GM12878 (cell line): ENCODE data around the gene SSRP1. TPM values are rescaled to one million over a fixed set of nuclear protein-coding genes. Genes with fewer than 3 reads are reported as not detected.

Source experiments
- ATAC-seq: fragments of 200-7000 bp; cut with Tn5 transposase; 3 replicates; pipeline ENCODE4 v1.9.1; 2020; ENCODE audit warnings: mild to moderate bottlenecking, moderate library complexity
- BruUV-seq: library from RNA; stranded (reverse); fragments of 400-500 nt; replicated peaks from 2 replicates; lab custom pipeline; 2021; lab: Mats Ljungman, UMichigan
- CTCF ChIA-PET: fragments of 300-600 bp; sonication (Branson Sonifier 250); formaldehyde crosslinking; extraction: SDS; loops from one replicate; lab custom pipeline; 2021; ENCODE audit warnings: inconsistent platforms; lab: Yijun Ruan, JAX
- POLR2A ChIA-PET: fragments of 350-600 bp; formaldehyde crosslinking; extraction: SDS; loops from one replicate; lab custom pipeline; 2021; ENCODE audit warnings: inconsistent platforms; lab: Charles Lee
- RAD21 ChIA-PET: fragments of 300-600 bp; sonication (Branson Sonifier 250); formaldehyde crosslinking; loops from one replicate; lab custom pipeline; 2023; ENCODE audit warnings: antibody characterized with exemption; ENCODE audit not compliant: unreplicated experiment; lab: Charles Lee
- SMC1A ChIA-PET: fragments of 300-600 bp; sonication (Branson Sonifier 250); formaldehyde crosslinking; loops from one replicate; lab custom pipeline; 2023; ENCODE audit not compliant: unreplicated experiment, uncharacterized antibody; lab: Charles Lee
- DNase-seq: peaks from one replicate; pipeline ENCODE4 v3.0.0-alpha.2; 2011; ENCODE audit warnings: low read depth, low spot score
- FAIRE-seq: peaks from 3 replicates; lab custom pipeline; 2011; peaks lifted over from hg19 to GRCh38; lab: Jason Lieb, UNC
- H2AFZ ChIP-seq: 2 replicates; pipeline ENCODE4 v1.6.0; 2011; ENCODE audit warnings: low read depth, low read length, control low read depth; ENCODE audit not compliant: control insufficient read depth
- H3K27ac ChIP-seq: 2 replicates; pipeline ENCODE4 v1.5.1; 2011; ENCODE audit warnings: control low read depth; ENCODE audit not compliant: control insufficient read depth, insufficient read depth
- H3K27me3 ChIP-seq, 2 experiments: replicated peaks in 1 of 2; 2 replicates each; pipeline versions ENCODE4 v1.6.0 to v1.6.1; 2011; ENCODE audit warnings: low read length in 1 of 2; ENCODE audit not compliant: control insufficient read depth in 2 of 2, insufficient read depth in 2 of 2
- H3K36me3 ChIP-seq, 2 experiments: 2 replicates each; pipeline ENCODE4 v1.5.1; 2011; ENCODE audit warnings: low read length in 1 of 2; ENCODE audit not compliant: control insufficient read depth in 2 of 2, insufficient read depth in 2 of 2
- H3K4me1 ChIP-seq: 2 replicates; pipeline ENCODE4 v1.6.1; 2011; ENCODE audit warnings: mild to moderate bottlenecking, low read length, moderate library complexity, mixed read lengths; ENCODE audit not compliant: control insufficient read depth, insufficient read depth
- H3K4me2 ChIP-seq: 2 replicates; pipeline ENCODE4 v1.6.0; 2011; ENCODE audit warnings: control low read depth; ENCODE audit not compliant: control insufficient read depth, insufficient read depth
- H3K4me3 ChIP-seq: fragments of 200-600 bp; sonication (generic); 2 replicates; pipeline ENCODE4 v1.5.1; 2016
- H3K79me2 ChIP-seq: 2 replicates; pipeline ENCODE4 v1.6.0; 2011; ENCODE audit warnings: low read length; ENCODE audit not compliant: control insufficient read depth, insufficient read depth
- H3K9ac ChIP-seq: 2 replicates; pipeline ENCODE4 v1.8.0; 2011; ENCODE audit warnings: low read length, control low read depth, mixed read lengths; ENCODE audit not compliant: control insufficient read depth, insufficient read depth
- H3K9me3 ChIP-seq: replicated peaks from 3 replicates; pipeline ENCODE4 v1.5.1; 2011; ENCODE audit warnings: mild to moderate bottlenecking, low read length; ENCODE audit not compliant: control insufficient read depth, insufficient read depth
- H4K20me1 ChIP-seq: 2 replicates; pipeline ENCODE4 v1.6.0; 2011; ENCODE audit not compliant: control insufficient read depth, insufficient read depth
- ATF7 ChIP-seq: fragments of 450-650 bp; IDR thresholded peaks from 2 replicates; pipeline ENCODE4 v1.6.1; 2016; ENCODE audit warnings: low read depth, mild to moderate bottlenecking
- CHD2 ChIP-seq: IDR thresholded peaks from 2 replicates; pipeline ENCODE4 v1.6.1; 2011; ENCODE audit warnings: low read depth, low read length, improper control_type of control experiment, borderline replicate concordance
- ETV6 ChIP-seq, 2 experiments: fragments of 450-650 bp in 1 of 2; IDR thresholded peaks in 1 of 2; conservative IDR thresholded peaks in 1 of 2; 2 replicates each; pipeline ENCODE4 v1.6.1; 2014; ENCODE audit warnings: antibody characterized with exemption in 1 of 2, borderline replicate concordance in 1 of 2, low read depth in 1 of 2, mild to moderate bottlenecking in 1 of 2, moderate library complexity in 1 of 2
- EZH2 ChIP-seq: IDR thresholded peaks from 2 replicates; pipeline ENCODE4 v1.6.1; 2012; ENCODE audit warnings: low read depth, mild to moderate bottlenecking, control low read depth, inconsistent platforms, low read length, borderline replicate concordance; ENCODE audit not compliant: control insufficient read depth
- HDGF ChIP-seq: fragments of 450-650 bp; IDR thresholded peaks from 2 replicates; pipeline ENCODE4 v1.6.1; 2016; ENCODE audit warnings: antibody characterized with exemption
- IRF3 ChIP-seq: fragments of 450-650 bp; IDR thresholded peaks from 2 replicates; pipeline ENCODE4 v1.6.1; 2014; ENCODE audit warnings: mild to moderate bottlenecking
- JUND ChIP-seq: IDR thresholded peaks from 2 replicates; pipeline ENCODE4 v1.6.1; 2012; ENCODE audit warnings: low read depth, mild to moderate bottlenecking, low read length, improper control_type of control experiment, moderate library complexity
- KLF5 ChIP-seq: fragments of 450-650 bp; IDR thresholded peaks from 2 replicates; pipeline ENCODE4 v1.6.1; 2014; ENCODE audit warnings: mild to moderate bottlenecking; ENCODE audit not compliant: partially characterized antibody
- MYC ChIP-seq: IDR thresholded peaks from 2 replicates; pipeline ENCODE4 v1.6.1; 2011; ENCODE audit warnings: mild to moderate bottlenecking, low read length, moderate library complexity, inconsistent platforms; ENCODE audit not compliant: insufficient read depth, insufficient replicate concordance, insufficient read length, severe bottlenecking
- POU2F2 ChIP-seq: IDR thresholded peaks from 3 replicates; pipeline ENCODE4 v1.6.1; 2011; ENCODE audit warnings: low read depth, mild to moderate bottlenecking, low read length, borderline replicate concordance
- RBBP5 ChIP-seq: fragments of 200-600 bp; sonication (generic); conservative IDR thresholded peaks from 2 replicates; pipeline ENCODE4 v1.6.1; 2016
- SMARCA5 ChIP-seq: fragments of 450-650 bp; IDR thresholded peaks from 2 replicates; pipeline ENCODE4 v1.6.1; 2017; ENCODE audit warnings: mild to moderate bottlenecking
- SUPT20H ChIP-seq: IDR thresholded peaks from 2 replicates; pipeline ENCODE4 v1.6.1; 2011; ENCODE audit warnings: low read depth, mild to moderate bottlenecking, low read length, moderate library complexity, borderline replicate concordance; ENCODE audit not compliant: control insufficient read depth
- SUZ12 ChIP-seq: fragments of 200-600 bp; sonication (generic); IDR thresholded peaks from one replicate; pipeline ENCODE4 v1.6.1; 2018; ENCODE audit warnings: antibody characterized with exemption, mild to moderate bottlenecking; ENCODE audit not compliant: unreplicated experiment
- WGBS: methylation state at CpG from one replicate; pipeline ENCODE4 v1.1.6; 2016; ENCODE audit warnings: low lambda C conversion rate; ENCODE audit not compliant: insufficient replicate concordance, insufficient coverage; ENCODE audit errors: missing lambda C conversion rate; 5-methylcytosine and 5-hydroxymethylcytosine counted together
- in situ Hi-C: fragments of 300-500 bp; cut with MboI; formaldehyde crosslinking; loops from 9 replicates; pipeline ENCODE4 v1.14.3; 2018; ENCODE audit warnings: mixed read lengths
- intact Hi-C: fragments of 100-400 bp; cut with micrococcal nuclease; formaldehyde crosslinking; loops from one replicate; pipeline ENCODE4 v1.14.2; 2022; ENCODE audit not compliant: unreplicated experiment
- polyA plus RNA-seq, 11 experiments: library from polyadenylated mRNA; depleted of rRNA in 4 of 11; unstranded in 6 of 11; stranded (reverse) in 5 of 11; fragments of >200 nt; fragmentation: Nextera tagmentation in 4 of 11; fragmentation: Illumina TruSeq in 1 of 11; extraction: Ambion mirVana in 4 of 11; extraction: Trizol in 1 of 11; gene quantifications; 1 replicate in 1 of 11; 2 replicates in 10 of 11; pipeline versions ENCODE4 v1.2.1 to v1.2.3, GENCODE V29; 2011 to 2016; ENCODE audit warnings: inconsistent platforms in 2 of 11, missing spikeins in 2 of 11, low read depth in 1 of 11
- total RNA-seq, 4 experiments: library from RNA; depleted of rRNA in 3 of 4; stranded (reverse); fragments of >200 nt in 3 of 4; fragmentation: Illumina TruSeq in 1 of 4; extraction: Trizol in 1 of 4; gene quantifications; 2 replicates each; pipeline versions ENCODE4 v1.2.1 to v1.2.3, GENCODE V29; 2013 to 2021
- TF ChIP-seq, protein P1 (sequence below): fragments of 450-650 bp; IDR thresholded peaks from 2 replicates; pipeline ENCODE4 v1.6.1; 2017; ENCODE audit warnings: borderline replicate concordance
- TF ChIP-seq, protein P2 (sequence below): fragments of 450-650 bp; IDR thresholded peaks from 2 replicates; pipeline ENCODE4 v1.6.1; 2018; ENCODE audit warnings: borderline replicate concordance, mild to moderate bottlenecking; ENCODE audit not compliant: partially characterized antibody

The SSRP1 gene
- total and polyA plus RNA-seq, 10 of the 15 experiments (the other 5 are each of a cell fraction or from before 2014, with no cell fraction given), result 73.6 to 279 (median 138) TPM

DNA sequence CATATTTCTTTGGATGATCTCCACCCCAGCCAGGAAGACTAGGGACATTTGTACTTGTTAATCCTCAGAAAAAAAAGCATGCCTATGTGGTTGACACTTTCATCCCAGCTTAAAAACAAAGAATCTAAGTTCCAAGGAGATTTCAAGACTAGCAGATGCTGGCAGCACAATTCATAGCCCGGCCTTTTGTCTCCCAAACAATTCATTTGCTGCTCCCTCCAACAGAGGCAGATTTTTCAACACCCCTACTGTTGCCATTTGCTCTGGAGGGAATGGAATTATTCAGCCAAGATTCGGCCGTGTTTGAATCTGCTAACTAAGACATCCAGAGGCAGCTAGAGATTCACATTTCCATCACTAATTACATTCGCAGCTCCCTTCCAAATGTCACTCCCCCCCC is 17.8 kb upstream of the SSRP1 start (continued):
- TF ChIP-seq, protein P1, sequence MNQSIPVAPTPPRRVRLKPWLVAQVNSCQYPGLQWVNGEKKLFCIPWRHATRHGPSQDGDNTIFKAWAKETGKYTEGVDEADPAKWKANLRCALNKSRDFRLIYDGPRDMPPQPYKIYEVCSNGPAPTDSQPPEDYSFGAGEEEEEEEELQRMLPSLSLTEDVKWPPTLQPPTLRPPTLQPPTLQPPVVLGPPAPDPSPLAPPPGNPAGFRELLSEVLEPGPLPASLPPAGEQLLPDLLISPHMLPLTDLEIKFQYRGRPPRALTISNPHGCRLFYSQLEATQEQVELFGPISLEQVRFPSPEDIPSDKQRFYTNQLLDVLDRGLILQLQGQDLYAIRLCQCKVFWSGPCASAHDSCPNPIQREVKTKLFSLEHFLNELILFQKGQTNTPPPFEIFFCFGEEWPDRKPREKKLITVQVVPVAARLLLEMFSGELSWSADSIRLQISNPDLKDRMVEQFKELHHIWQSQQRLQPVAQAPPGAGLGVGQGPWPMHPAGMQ, result no peak
- no peak for TF ChIP-seq RBBP5
- no peak for TF ChIP-seq SUPT20H
- TF ChIP-seq MYC, result no peak
- TF ChIP-seq JUND, result no peak
- TF ChIP-seq KLF5, result no peak
- TF ChIP-seq SMARCA5, result no peak

- Histone ChIP-seq H3K79me2 (no peaks in the 10 kb centered on the region), H3K9me3 (no peaks in the 10 kb centered on the region; the same call in 2 of the 3 replicates), H3K9ac (no peak overlapping the region), H3K4me1 (no peaks in the 10 kb centered on the region), H3K36me3 (no peaks in the 10 kb centered on the region), H2AFZ (no peak overlapping the region), H3K27me3 (peaks cover 0 to 3% of the 10 kb centered on the region in 2 experiments; a peak in 2 of 4 replicates), H3K27ac (no peak overlapping the region), H3K4me3 (no peak overlapping the region), H4K20me1 (no peaks in the 10 kb centered on the region), H3K4me2 (no peak overlapping the region)
- no peak for ATAC-seq
- ChIA-PET RAD21 (interaction anchor here (0.6 kb wide), 1 partner anchor 375 kb away, joined by 4 read pairs; no protein-coding TSS in a partner anchor), POLR2A (no interaction called here), CTCF (interaction anchor here (0.8 to 2.5 kb wide), 11 partner anchors 9 to 291 kb away, joined by 3 to 17 read pairs (median 4); no protein-coding TSS in a partner anchor), SMC1A (interaction anchor here (1.1 to 2.3 kb wide), 6 partner anchors 10 to 288 kb away, joined by 3 to 5 read pairs (median 4); no protein-coding TSS in a partner anchor)
- no TSS peak for BruUV-seq
- WGBS, result 1% methylated on average over 5 of the region's 5 CpGs
- intact Hi-C loops (no loop called here), in situ Hi-C loops (no loop called here)
- DNase-seq, result no peak
- FAIRE-seq, result no peak
- TF ChIP-seq ETV6 (conservative IDR thresholded peaks at IDR 0.05 in 1 of 2, IDR thresholded peaks at IDR 0.05 in 1 of 2; ENCODE audit: borderline replicate concordance in 1 of 2, low read depth in 1 of 2), result no peak
- TF ChIP-seq RBBP5, result no peak
- no peak for TF ChIP-seq EZH2
- TF ChIP-seq, protein P2, sequence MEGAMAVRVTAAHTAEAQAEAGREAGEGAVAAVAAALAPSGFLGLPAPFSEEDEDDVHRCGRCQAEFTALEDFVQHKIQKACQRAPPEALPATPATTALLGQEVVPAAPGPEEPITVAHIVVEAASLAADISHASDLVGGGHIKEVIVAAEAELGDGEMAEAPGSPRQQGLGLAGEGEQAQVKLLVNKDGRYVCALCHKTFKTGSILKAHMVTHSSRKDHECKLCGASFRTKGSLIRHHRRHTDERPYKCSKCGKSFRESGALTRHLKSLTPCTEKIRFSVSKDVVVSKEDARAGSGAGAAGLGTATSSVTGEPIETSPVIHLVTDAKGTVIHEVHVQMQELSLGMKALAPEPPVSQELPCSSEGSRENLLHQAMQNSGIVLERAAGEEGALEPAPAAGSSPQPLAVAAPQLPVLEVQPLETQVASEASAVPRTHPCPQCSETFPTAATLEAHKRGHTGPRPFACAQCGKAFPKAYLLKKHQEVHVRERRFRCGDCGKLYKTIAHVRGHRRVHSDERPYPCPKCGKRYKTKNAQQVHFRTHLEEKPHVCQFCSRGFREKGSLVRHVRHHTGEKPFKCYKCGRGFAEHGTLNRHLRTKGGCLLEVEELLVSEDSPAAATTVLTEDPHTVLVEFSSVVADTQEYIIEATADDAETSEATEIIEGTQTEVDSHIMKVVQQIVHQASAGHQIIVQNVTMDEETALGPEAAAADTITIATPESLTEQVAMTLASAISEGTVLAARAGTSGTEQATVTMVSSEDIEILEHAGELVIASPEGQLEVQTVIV, result no peak
- no peak for TF ChIP-seq ATF7
- TF ChIP-seq SUZ12, result no peak
- no peak for TF ChIP-seq IRF3
- TF ChIP-seq, protein P1, result no peak
- TF ChIP-seq POU2F2, result no peak
- no peak for TF ChIP-seq CHD2
- TF ChIP-seq HDGF, result no peak
These were observed 17.3 kb upstream of the SSRP1 start for GRCh38 chr11:57353036-57353435.
